Effector CD4-positive, alpha-beta T cell (primary cell): ENCODE measurements around the gene YPEL4.

Experiments
- DNase-seq: peaks from one replicate; pipeline ENCODE4 v3.0.0-alpha.2; 2020

YPEL4 gene

DNA sequence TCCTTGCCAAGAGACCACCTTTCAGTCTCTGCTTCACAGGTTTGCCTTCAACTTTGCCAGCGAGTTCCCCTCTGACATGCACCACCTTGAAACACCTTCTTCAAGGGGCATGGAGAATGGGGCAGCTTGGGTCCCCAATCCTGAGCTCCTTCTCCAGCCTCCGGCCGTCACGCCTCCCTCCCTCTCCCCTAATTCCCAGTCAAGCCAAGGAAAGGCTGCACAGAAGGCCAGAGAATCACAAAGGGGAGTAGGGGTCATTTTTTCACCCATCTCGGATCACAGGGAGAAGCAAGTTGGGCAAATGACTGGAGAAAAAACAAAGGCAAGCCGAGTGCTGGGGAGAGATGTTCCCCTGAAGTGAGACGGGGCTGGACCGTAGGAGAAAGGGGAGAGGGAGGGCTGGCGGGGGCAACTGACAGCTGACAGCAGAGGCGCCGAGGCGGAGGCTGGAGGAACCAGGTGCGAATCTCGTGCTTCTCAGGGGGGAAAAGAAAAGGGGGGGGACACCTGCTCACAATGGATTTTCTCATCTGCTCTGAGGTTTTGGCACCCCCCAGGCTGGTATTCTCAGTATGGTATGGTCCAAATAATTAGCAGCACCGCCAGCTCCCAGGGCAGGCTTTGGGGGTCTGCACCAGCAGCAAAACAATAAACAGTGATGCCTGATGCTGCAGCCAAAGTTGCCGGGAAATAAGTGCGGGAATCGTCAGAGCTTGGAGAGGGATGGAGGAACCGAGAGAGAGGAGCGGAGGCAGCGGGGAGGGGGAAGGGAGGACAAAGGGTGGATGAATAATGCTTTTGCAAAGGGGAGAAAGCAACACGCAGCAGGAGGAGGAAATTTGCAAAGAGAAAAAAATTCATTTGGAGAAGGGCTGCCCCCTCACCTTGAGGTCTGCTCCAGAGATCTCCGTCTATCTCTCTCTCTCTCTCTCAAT, 644 bp downstream of the YPEL4 start:
- no peak for DNase-seq

DNA sequence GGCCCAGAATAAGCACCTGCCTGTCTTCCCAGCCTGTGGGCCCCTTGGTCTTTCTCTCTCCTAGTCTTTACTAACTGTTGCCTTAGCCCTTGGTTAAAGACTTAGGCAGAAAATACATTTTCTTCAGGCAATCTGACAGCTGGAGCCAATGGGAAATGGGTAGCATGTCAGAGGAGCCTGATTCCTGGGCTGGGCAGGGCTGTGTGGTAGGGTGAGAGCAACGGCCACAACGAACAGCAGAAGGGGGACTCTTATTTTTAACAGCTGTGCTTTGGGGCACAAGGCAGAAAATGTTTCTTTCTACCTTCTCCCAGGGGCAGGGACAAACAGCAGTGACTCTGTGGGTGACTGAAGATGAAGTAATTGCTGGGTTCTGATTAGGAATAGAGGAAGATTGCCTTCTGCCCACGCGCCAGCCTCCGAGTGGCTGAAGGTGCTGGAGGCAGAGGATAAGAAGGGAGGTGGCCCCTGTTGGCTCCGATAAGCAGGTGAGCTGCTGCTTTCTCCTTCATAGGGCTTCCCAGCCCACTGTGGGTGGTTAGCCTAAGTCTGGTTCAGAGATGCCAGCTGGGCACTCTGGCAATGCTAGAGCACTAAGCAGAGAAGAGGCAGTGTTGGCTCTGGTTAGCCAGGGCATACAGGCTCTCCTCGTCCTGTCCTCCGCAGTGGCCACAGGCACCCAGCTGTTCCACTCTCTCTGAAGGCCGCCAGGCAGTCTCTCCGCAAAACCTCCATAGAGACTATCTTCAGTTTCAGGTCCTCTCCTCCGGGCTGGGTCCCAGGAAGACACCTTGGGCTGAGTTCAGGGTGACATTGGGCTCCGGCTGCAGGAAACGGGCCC, 1.5 kb downstream of the YPEL4 start:
- no peak for DNase-seq

DNA sequence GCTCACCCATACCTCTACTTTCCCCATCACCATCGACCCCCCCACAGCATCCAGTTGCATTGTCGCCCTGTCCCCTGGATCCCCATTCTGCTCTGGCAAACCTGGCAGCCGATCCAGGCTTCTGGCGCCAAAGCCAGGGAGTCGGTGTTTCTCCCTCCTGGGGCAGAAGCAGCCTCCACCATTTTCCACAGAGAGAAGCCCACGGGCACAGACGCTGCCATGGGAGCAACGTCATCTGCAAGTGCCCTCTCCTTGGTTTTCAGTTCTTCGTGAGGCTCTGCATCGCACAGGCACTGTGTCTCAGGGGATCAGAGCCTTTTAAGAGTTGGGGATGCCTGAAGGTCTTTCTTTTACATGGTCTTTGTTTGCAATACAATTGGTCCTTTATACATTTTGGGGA, 2.3 kb downstream of the YPEL4 start:
- DNase-seq, result no peak

DNA sequence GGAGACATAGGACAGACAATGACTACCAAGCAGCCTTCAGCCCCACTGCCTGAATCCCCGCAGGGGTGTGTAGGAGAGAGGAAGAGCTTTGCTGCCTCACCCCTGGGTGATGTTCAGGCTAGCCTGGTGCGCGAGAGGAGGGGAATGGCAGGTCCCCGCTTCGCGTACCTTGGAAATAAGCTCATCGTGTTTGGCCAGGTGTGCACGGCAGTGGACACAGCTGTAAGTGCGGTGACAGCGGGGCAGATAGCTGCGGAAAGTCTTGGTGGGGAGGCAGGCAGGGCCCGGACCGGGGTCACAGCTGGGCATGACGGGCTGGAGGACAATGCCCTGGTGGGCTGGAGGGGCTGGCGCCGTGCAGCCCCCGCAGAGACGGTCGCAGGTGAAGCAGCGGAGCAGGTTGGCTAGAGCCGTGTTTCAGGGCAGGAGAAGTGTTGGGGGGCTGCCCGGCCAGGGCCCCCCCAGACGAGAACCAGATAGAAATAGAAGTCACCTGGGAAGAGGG, 2.9 kb downstream of the YPEL4 start:
- no peak for DNase-seq

DNA sequence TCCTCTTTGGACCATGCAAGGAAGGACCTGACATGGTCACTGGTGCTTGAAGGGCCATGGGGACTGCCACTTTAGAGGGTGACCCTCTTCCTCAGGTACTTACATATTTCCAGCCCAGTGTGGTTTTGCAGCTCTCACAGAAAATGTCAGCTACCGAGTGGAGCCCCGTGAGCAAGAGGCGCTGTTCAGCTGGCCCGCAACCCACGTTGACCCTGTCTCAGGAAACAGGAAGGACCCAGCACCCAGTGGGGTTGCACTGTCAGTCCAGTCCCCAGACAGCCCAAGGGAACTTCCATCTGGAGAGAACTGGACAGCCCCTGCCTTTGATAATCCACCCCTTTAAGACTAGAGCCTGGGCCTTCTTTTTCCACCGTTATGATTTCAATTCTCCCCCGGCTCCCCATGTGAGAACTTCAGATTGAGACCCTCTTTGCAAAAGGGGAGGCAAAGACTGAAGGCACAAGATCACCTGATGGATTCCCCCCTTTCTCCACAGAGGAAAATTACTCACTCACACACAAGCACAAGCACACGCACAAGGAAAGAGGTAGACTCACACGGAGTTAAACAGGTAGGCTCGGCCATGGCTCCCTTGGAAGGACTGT, 3.4 kb downstream of the YPEL4 start:
- DNase-seq, result no peak

DNA sequence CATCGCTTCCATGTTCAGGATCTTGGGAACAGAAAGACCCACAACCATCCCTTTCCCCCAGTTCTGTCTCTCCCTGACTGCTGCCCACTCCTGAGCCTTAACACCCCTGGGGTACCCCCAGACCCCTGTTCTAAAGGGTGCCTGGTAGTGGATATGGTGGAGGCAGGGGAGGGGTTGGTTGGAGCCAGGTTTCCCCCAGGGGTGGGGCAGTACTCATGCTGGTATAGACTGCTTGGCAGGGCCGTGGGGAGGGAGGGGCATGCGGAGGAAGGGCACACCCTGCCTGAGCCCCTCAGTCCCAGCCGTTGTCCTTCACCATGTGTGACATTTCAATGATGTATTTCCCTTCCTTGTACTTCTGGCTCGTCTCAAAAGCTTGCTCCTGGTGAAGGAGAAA, 4.0 kb downstream of the YPEL4 start:
- DNase-seq, result no peak

DNA sequence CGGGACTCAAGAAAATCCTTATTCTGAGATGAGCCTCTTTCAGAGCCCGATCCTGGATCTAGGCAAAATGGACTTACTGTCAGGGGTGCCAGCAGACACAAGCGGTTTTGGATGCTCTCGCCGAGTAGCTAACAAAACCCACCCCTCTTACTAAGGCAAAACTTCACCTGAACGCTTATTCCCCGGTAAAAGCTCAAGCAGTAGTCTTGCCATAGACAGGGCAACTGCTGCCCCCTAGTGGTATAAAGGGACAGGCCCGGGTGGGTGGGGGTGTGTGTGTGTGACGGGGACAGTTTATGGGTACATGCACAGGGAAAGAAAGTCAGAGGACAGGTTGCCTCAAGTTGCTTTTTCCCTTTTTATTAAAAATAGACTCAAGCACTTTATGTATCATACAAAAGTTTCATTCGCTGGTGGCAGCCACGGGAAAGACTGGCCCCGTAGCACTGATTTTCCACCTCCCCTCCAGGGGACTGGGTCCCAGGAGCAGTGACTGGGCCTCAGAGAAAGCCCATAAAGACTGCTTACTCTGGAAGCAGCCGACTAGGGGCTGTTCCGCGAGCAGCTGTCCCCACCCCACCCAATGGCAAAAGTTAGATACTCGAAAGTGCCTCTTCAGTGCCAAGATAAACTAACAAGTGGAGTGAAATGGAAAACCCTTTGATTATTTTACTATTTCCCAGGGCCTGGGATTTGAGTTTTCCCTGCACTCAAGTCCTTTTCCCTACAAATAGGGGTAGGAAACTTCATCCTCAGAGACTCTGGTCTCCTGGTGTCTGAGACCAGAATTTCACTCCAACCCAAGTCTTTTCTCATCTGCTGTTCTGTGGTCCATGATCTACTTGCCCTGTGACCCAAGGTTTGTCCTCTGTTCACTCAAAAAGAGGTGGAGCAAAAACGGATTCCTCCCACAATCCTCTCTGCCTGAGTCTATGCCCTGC, 4.7 kb downstream of the YPEL4 start:
- DNase-seq, result peak; percentile 86

DNA sequence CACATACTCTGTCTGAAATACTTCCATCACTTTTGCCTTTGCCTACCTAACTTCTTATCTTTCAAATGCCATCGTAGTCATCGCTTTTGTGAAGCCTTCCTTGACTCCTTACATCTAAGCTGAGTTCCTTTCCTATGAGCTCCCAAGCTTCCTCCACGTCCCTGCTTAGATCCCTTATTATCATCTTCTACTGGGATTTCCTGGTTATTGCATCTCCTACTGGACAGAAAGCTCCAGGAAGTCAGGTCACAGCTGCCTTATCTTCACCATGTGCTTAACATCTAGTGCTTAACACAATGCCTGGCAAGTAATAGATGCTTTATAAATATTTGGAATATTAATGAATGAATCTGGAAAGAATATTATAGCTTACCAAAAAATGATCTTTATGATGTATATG, 5.9 kb downstream of the YPEL4 start:
- DNase-seq, result no peak

DNA sequence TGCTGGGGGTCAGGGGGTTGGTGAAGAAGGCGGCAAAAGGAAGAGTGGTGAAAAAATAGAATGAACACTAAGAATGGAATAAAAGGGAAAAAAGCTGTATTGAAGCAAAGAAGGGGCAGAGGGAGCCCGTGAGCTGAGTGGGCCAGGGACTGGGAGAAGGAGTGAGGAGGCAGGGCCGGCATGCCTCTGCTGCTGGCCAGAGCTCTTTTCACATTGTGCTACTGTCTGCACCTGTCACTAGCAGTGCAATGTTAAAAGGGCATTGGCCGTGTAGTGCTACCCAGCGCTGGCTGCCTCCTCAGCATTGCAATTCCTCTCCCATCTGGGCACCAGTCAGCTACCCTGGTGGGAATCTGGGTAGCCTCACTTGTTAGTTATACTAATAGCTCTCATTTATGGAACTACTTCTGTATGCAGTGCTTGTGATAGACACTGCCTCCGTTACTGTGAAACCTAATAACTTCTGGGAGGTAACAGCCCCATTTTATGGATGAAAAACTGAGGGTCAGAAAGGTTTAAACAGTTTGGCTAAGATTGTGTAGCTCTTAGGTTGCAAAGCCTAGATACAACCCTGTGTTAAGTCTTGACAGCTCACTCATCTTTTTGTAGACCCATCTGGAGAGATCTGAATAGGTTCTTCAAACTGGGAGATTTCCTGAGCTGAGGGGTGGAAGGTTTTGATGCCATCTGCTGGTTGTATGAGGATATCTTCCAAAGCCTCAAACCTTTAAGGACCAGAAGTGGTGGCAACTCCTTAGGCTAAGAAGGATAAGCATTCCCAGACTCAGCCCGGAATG, 8.5 kb downstream of the YPEL4 start:
- no peak for DNase-seq

DNA sequence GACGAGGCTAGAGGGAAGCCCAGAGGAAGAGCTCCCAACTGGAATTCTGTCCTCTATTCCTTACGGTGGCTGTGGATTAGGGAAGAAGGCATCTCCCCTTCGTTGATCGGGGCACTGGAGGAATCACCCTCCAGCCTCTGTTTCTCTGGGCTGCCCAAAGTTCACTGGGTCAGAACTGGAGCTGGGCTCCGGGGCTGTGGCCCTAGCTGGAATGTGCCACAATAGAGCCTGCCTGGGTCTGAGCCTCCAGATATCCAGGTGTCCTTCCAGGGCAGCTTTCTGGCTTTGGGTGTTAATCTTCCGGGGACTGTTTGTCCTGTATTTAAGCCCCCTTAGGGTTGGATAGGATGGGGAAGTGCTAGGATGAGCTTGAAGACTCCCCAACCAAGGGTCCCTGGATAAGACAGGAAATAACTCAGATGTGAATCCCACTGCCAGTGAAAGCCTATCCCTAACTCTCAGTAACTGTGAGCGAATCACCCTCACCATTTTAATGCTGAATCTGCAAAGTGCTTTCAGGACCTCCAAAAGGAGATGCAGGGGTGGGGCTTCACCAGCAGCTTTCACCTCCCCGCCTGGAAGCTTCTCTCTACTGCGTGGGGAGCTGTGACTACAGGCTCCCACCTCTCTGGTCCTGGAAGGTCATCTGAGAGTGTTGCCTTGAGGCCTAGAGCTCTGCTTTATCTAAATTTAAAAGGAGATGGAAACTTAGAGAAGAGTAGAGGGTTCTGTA, 9.5 kb downstream of the YPEL4 start:
- DNase-seq, result no peak

DNA sequence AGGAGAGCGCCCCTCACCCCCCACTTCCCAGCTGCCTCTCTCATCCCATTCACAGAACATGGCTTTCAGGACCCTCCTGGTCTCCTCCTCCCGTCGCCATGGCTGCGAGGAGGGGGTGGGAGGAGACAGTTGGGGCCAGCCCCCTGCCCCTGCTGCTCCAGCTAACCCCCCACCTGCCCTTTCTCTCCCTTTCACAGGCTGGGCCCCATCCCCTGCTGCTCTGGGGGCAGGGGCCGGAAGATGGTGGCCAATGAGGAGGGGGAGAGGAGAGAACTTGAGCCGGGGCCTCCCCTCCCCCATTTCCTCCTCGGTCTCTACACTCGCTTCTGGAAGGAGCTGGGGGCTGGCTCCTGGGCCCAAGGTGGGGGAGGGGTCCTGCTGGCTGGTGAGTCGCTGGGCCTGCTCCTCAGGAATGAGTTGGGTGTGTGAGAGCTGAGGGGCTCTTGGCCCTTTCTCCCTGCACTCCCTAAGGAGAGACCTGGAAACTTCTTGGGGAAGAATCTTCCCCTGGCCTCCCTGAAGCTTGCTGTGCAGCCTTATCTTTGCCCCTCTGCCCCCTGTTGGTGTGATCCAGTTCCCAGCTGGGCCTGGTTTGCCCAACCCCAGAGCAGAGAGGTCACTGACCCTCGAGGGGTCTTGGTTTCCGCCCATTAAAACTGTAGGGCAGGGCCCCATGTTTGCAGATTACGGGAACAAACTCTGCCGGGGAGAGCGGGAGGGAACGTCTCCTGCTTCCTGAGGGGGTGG, 10.2 kb downstream of the YPEL4 start:
- no peak for DNase-seq

DNA sequence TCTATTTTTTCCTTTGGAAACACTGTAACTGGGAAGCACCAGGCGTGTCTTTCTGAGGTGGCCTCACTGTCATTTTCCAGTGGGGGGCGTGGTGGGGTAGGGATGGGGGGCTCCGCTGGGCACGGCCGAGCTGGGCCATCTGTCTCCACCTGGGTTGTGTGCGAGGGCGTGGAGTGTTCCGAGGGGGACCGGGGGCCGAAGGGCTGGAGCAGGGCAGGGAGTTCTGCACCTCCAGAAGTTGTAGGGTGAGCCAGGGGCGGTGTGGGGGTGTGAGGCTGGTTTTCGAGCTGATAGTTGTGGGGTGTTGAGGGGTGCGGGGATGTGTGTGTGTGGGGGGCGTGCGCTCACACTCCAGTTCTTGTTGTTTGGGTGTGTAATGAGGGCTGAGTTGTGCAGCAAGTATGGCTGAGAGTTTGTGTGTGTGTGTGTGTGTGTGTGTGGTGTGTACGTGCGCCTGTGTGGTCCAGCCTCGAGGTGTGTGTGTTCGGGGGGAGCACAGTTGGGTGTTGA, 10.8 kb downstream of the YPEL4 start:
- DNase-seq, result no peak

DNA sequence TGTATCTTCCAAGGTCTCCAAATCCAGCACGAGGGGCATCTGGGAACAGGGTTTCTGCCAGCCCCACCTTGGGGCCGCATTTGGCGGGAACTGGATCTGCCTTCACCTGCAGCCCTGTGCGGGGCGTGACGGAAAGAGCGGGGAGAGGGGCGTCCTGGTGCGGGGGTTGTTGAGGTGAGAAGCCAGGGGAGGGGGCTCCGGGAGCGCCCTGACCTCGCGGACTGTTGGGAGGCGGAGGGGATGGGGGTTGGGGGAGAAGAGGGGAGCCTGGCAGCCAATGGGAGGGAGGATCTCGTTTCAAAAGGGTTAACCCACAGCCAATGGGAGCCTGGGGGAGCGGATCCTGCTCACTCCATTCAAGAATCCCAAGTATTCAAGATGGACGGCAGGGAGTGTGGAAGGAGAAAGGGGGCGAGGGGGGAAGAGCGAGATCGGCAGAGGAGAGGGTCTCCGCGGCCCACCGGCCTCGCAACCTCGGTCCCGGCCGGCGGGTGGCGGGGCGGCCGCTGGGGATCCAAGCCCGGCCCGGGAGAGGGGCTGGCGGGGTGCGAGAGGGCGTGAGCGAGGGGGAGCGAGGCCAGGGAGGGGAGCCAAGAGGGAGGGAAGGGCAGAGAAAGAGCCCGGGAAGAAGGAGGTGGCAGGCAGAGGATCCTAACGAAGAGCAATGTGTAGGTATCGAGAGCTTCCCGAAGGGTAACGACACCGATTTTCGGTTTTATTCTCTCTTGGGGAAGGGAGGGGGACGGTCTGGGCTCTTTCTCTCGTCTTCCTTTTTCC, 11.5 kb downstream of the YPEL4 start:
- no peak for DNase-seq

DNA sequence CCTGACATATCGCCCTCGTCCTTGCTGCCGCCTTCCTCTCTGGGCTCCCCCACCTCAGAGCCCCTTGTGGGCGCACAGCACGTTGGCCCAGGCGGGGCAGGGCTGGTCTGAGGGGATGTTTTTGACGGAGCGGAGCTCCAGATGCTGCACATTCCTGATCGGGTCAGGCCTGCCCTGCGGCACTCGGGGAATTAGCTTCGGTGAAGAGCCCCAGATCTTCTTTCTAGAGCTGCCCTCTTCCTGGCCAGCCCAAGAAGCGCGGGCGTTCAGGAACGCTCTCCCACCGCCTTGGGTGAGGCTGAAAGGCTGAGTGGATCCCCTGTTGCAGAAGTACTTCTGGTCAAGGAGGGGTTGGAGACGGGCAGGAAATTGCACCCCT, 12.1 kb downstream of the YPEL4 start:
- no peak for DNase-seq

DNA sequence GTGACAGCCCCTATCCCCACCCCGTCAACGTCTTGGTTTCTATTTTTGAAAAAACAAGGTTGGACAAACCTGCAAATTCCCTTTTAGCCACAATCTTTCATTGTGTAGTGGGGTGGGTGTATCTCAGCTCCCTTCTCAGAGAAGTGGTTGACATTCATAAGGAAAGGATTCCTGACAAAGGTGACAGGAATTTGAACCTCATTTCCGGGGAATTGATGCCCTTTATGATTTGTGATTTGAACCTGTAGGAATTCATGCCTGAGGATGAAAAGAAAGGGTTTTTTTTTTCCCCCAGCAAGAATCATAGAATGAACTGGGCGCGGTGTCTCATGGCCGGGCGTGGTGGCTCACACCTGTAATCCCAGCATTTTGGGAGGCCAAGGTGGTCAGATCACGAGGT, 14.5 kb downstream of the YPEL4 start:
- no peak for DNase-seq

DNA sequence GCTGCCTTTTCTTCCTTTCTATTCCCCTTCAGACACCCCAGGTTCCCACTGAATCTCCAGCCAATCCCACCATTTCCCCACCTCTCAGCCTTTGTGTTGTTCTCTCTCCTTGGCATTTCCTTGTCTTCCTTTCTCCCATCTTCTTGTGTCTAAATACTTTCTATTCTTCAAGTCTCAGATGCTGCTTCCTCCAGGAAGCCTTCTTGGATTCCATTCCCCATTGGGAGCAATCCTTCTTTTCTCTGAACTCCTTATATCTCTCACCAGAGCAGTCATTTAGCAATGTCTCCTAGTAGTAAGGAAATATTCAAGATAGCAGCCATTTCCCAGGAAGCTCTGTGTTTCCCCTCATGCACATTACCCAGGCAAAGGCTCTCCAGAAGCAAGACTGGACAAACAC, 15.4 kb downstream of the YPEL4 start:
- no peak for DNase-seq

DNA sequence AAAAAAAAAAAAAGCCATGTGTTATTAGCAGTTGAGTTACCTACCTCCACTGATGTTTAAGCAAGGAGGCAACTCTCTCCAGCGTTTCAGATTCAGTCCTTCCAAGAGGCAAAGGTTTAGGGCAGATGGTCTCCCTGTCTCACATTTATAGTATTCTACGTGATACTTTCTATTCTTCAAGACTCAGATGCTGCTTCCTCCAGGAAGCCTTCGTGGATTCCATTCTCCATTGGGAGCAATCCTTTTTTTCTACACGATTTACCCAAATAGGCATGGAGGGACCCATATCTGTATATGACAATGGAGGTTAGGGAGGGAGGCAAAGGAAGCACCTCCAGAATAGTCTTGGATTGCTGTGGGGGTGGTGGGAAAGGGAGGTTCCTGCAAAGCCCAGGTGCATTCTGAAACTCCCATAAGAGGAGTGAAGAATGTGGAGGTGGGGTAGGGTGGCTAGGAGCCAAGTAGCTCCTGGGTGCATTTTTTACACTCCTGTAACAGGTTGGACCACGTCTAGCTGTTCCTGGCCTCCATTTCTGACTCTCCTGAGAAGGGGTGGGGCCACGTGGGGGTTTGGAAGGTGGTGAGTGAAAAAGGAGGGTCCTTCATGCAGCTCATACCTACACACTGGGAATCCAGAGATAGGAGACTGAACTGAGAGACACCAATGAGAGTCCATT, 16.2 kb downstream of the YPEL4 start:
- no peak for DNase-seq

DNA sequence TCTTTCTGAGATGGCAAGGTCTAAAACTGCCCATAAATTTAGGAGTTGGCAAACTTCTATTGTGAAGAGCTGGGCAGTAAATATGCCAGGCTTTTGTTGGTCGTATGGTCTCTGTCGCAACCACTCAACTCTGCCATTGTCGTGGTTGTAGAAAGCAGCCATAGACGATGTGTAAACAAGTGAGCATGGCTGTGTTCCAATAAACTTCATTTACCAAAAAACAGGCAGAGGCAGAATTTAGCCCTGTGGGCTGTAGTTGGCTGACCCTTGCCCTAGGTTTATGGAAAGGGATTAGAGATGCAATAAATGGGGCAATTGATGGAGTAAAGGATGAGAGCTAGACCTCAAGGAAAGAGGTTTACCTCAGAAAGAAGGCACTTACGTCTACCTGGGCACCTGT, 17.6 kb downstream of the YPEL4 start:
- DNase-seq, result no peak
